ENCODE results near the gene CORO2A. TPM values are rescaled to one million over a fixed set of nuclear protein-coding genes. Genes with fewer than 3 reads are reported as not detected.

CORO2A gene
- total RNA-seq, 1 donor from 2014 or later, result 17.4 TPM

DNA sequence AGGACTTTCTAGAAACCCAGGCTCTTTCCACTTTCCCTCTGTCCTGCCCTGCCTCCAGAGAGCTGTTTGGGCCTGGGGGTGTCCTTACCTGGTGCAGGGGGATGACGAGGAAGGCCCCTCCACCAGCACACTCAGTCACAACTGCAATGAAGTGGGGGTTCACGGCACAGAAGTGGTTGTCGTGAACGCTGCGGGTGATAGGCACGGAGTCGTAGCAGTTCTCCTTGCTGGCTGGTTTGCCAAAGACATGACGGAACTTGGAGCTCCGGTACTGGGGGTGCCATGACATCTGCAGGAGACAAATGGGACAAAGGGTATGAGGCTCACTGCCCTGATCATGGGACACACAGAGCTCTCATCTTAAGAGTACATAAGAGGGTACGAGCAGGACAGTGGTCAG is 35.1 kb downstream of the CORO2A start:
- H3K4me1 ChIP-seq, result peaks cover 7% of the 10 kb centered on the region
- no peak for TF ChIP-seq POLR2A (IDR thresholded peaks at IDR 0.05)
- TF ChIP-seq POLR2AphosphoS5 (IDR thresholded peaks at IDR 0.05; ENCODE audit: insufficient read depth in 1 of 2, low read depth in 1 of 2), result no peak
- TF ChIP-seq, protein P1, sequence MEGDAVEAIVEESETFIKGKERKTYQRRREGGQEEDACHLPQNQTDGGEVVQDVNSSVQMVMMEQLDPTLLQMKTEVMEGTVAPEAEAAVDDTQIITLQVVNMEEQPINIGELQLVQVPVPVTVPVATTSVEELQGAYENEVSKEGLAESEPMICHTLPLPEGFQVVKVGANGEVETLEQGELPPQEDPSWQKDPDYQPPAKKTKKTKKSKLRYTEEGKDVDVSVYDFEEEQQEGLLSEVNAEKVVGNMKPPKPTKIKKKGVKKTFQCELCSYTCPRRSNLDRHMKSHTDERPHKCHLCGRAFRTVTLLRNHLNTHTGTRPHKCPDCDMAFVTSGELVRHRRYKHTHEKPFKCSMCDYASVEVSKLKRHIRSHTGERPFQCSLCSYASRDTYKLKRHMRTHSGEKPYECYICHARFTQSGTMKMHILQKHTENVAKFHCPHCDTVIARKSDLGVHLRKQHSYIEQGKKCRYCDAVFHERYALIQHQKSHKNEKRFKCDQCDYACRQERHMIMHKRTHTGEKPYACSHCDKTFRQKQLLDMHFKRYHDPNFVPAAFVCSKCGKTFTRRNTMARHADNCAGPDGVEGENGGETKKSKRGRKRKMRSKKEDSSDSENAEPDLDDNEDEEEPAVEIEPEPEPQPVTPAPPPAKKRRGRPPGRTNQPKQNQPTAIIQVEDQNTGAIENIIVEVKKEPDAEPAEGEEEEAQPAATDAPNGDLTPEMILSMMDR (IDR thresholded peaks at IDR 0.05), result no peak
- DNase-seq (ENCODE audit: extremely low spot score in 2 of 2), result no peak

DNA sequence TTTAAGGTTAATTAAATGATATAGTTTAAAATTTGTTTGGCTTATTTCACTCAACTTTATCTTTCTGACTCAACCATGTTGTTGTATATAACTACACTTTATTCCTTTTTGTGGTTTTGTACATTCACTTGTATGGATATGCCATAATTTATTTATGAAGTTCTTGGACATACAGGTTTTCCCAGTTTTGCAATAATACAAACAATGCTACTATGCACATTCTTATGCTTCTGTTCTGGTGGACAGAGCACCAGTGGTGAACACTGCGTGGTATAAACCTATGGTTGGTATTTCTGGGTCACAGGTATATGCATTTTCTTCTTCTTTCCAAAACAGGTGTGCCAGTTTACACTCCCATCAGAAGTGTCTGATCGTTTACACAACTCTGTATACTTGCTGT is 37.8 kb downstream of the CORO2A start:
- TF ChIP-seq, protein P1 (IDR thresholded peaks at IDR 0.05), result no peak
- peak in 1 of 2 donors; percentile 47 for TF ChIP-seq POLR2AphosphoS5 (IDR thresholded peaks at IDR 0.05; ENCODE audit: insufficient read depth in 1 of 2, low read depth in 1 of 2)
- intact Hi-C loops (cut with DNase I), result no loop called here
- H3K4me3 ChIP-seq, result no peak overlapping the region

More for the DNA sequence above, 35.1 kb downstream of the CORO2A start:
- Histone ChIP-seq H3K27me3 (no peaks in the 10 kb centered on the region), H3K4me3 (no peak overlapping the region), H3K36me3 (no peaks in the 10 kb centered on the region), H3K27ac (no peak overlapping the region), H3K9me3 (no peaks in the 10 kb centered on the region)
- intact Hi-C loops (cut with DNase I), result no loop called here

DNA sequence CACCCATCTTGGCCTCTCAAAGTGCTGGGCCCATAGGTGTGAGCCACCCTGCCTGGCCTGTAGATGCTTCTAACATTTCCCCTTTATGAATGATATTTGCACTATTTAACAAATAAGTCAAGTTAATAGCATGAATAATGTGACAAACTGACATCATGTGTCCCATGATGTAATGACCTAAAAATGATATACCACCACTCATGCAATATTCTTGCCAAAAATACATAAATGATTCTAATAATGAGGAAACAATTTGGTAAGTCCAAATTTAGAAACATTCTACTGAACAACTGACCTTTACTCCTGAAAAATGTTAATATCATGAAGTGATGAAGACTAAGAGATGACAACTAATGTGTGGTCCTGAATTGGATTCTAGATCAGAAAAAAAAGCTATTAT is 39.9 kb downstream of the CORO2A start:
- no peaks in the 10 kb centered on the region for H3K9me3 ChIP-seq
- intact Hi-C loops (cut with DNase I), result no loop called here
- H3K36me3 ChIP-seq, result no peaks in the 10 kb centered on the region
- H3K27ac ChIP-seq, result no peak overlapping the region
- no peaks in the 10 kb centered on the region for H3K4me1 ChIP-seq
- no peaks in the 10 kb centered on the region for H3K27me3 ChIP-seq
- TF ChIP-seq POLR2AphosphoS5 (IDR thresholded peaks at IDR 0.05; ENCODE audit: insufficient read depth in 1 of 2, low read depth in 1 of 2), result no peak
- no peak for TF ChIP-seq POLR2A (IDR thresholded peaks at IDR 0.05)
- TF ChIP-seq, protein P1 (IDR thresholded peaks at IDR 0.05), result no peak
- H3K4me3 ChIP-seq, result no peak overlapping the region
- DNase-seq (ENCODE audit: extremely low spot score in 2 of 2), result no peak

More for the DNA sequence above, 37.8 kb downstream of the CORO2A start:
- Histone ChIP-seq H3K27me3 (no peaks in the 10 kb centered on the region), H3K27ac (no peak overlapping the region), H3K9me3 (no peaks in the 10 kb centered on the region), H3K4me1 (no peaks in the 10 kb centered on the region), H3K36me3 (no peaks in the 10 kb centered on the region)
- DNase-seq (ENCODE audit: extremely low spot score in 2 of 2), result no peak

GRCh38 chr9:98150721-98151120 is 41.7 kb downstream of the CORO2A start:
- no peak overlapping the region for H3K4me3 ChIP-seq
- no peaks in the 10 kb centered on the region for H3K36me3 ChIP-seq
- peaks cover 5% of the 10 kb centered on the region for H3K4me1 ChIP-seq
- H3K27ac ChIP-seq, result no peak overlapping the region
- H3K9me3 ChIP-seq, result no peaks in the 10 kb centered on the region
- intact Hi-C loops (cut with DNase I), result no loop called here
- H3K27me3 ChIP-seq, result no peaks in the 10 kb centered on the region
- no peak for TF ChIP-seq POLR2AphosphoS5 (IDR thresholded peaks at IDR 0.05; ENCODE audit: insufficient read depth in 1 of 2, low read depth in 1 of 2)
- TF ChIP-seq, protein P1 (IDR thresholded peaks at IDR 0.05), result no peak
- DNase-seq (ENCODE audit: extremely low spot score in 2 of 2), result no peak

GRCh38 chr9:98150164-98150563 is 42.3 kb downstream of the CORO2A start:
- Histone ChIP-seq H3K27ac (no peak overlapping the region), H3K4me3 (no peak overlapping the region), H3K27me3 (no peaks in the 10 kb centered on the region), H3K36me3 (no peaks in the 10 kb centered on the region), H3K9me3 (no peaks in the 10 kb centered on the region), H3K4me1 (peaks cover 11% of the 10 kb centered on the region)
- DNase-seq (ENCODE audit: extremely low spot score in 2 of 2), result no peak
- intact Hi-C loops (cut with DNase I), result no loop called here
- no peak for TF ChIP-seq POLR2A (IDR thresholded peaks at IDR 0.05)
- TF ChIP-seq, protein P1 (IDR thresholded peaks at IDR 0.05), result no peak

All from vagina (tissue), 2 donors.